Erythroblast (primary cell): Measurements from ENCODE around the gene SPSB3.
"Not testable (repeated sequence)": the region's sequence is repeated elsewhere in the genome, so short reads cannot be mapped to it uniquely, and the experiment has no call there.

Source experiments
- DNase-seq, 2 experiments: peaks; one replicate each; lab custom pipeline; 2025; lab: John Stamatoyannopoulos, UW
- GATA1 ChIP-seq: IDR thresholded peaks from 2 replicates; pipeline ENCODE4 v1.6.1; 2011; ENCODE audit warnings: low read depth, mild to moderate bottlenecking, control low read depth, low read length, moderate library complexity
- POLR2A ChIP-seq: IDR thresholded peaks from 2 replicates; pipeline ENCODE4 v1.6.1; 2011; ENCODE audit warnings: mild to moderate bottlenecking, low read length

Gene SPSB3

DNA sequence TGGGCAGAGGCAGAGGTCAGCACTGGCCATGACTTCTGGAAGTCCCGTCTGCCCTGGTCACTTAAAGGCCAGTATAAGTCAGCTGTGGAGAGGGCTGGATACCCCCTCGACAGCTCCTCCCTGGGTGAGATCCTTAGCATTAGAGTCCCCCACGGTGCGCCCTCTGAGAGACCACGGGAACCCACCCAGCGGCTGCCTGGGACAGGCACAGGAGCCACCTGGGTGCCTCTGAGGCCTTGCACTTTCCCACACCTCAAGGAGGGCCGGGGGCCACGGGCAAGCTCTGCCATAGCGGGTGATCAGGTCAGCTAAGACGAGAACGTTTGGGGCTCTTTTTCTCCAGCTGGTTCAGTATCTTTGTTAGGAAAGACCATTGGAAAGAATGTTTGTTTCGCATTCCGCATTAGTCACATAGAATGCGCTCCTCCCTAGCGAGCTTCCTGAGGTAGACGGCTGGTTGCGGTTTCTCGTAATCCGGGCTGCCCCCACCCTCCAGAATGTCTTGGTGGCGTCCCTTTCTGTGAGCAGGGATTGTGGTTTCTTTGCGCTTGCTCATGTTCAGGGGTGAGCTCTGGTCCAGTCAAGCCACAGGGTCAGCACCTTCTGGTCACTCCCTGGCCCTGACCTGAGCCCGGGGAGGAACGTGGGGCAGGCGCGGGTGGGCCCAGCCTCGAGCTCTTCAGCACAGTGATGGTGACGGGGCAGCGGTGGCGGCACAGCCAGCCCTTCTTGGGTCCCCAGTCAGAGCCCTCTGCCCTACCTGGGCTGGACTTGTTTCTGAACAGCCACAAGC lies 36.3 kb downstream of the SPSB3 start:
- TF ChIP-seq GATA1 (no peak), POLR2A (no peak)
- no peak for DNase-seq

DNA sequence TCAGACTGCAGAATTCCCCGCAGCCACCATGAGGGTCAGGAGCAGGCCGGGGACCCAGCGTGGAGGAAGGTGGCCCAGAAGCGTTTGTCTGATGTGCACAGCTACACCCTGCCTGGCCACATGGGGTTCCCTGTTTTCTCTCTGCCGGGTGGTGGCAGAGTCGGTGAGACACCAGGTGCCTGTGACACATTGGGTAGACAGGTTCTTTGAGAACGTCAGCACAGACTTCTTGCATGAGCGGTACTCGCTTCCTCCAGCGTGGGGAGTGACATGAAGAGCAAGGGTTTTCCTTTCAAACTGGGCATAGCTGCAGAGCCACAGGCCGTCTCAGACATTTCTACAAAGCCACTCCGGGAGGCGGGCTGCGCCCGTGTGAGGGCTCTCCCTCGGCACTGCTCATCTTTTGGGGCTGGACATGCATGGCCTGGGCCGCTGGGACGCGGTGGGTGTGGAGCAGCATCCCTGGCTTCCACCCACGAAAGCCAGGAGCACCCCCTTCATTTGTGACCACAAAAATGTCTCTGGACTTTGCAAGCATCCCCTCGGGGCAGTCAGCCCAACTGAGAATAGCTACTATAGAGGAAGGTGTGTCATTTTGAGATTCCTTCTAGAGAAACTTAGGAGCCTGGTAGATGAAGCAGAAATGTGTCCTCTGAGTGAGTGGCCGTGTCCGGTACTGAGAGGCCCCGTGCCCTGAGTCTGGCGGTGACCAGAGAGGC lies 37.0 kb downstream of the SPSB3 start:
- DNase-seq = no peak
- no peak for TF ChIP-seq GATA1
- TF ChIP-seq POLR2A = no peak

DNA sequence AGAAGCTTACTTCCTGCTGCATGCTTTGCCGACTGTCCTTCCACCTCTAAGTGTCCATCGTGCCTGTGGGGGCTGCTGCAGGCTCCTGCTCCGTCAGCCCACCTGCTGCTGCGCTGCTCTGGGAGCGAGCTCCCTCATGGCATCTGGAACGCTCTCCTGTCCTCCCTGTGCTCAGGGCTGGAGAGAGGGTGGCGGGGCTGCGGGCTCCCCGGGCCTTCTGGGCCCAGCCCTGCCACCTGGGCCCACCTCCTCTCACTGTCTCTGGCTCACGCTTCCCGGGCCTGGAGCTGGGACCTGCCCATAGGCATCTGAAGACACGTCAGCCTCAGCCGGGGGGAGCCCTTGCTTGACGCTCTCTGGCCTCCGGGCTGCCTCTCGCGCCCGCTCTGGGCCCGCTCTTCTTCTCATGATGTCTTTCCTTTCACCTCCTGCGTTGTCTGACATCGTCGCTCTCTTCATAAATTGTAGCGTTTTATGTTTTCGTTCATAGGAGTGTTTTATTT lies 38.0 kb downstream of the SPSB3 start:
- DNase-seq = no peak
- TF ChIP-seq POLR2A (no peak), GATA1 (no peak)

DNA sequence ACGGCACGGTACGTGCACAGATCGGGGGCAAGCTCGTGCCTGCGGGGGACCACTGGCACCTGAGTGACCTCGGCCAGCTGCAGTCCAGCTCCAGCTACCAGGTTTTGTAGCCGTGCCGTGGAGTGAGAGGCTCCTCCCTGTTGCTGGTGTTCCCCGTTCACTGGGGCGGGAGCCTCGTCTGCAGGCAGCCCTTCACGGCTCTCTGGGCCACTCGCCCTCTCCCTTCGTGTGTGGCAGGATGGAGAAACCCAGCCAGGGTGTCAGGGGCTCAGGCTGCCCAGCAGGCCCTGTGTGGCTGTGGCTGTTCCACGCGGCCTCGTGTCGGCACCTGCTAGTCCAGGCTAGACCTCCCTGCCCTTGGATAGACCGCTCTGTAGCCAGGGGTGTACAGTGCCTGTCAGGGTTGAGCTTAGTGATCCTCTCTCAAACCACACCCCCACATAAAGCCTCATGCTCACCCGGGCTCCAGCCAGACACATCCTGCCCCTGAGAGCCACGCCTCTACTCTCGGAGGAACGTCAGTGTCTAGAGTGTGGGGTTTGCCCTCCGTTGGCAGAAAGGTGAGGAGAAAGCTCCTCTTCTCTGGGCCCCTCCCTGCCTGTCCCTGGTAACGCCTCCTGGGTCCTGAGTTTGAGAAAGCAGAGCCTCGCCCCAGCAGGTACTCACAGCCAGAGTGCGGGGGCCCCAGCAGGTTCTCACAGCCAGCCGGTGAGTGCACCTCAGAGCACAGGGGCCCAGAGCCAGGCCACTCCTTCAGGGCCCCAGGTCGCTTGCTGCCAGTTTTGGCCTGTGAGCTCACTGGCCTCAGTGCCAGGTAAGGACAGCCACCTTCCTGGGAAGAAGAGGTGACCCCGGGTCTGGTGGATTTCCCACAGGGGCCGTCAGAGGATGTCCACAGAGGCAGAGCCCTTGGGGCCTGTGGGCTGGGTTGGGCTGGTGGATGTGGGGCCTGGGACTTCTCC lies 38.7 kb downstream of the SPSB3 start:
- TF ChIP-seq POLR2A = no peak
- no peak for TF ChIP-seq GATA1

DNA sequence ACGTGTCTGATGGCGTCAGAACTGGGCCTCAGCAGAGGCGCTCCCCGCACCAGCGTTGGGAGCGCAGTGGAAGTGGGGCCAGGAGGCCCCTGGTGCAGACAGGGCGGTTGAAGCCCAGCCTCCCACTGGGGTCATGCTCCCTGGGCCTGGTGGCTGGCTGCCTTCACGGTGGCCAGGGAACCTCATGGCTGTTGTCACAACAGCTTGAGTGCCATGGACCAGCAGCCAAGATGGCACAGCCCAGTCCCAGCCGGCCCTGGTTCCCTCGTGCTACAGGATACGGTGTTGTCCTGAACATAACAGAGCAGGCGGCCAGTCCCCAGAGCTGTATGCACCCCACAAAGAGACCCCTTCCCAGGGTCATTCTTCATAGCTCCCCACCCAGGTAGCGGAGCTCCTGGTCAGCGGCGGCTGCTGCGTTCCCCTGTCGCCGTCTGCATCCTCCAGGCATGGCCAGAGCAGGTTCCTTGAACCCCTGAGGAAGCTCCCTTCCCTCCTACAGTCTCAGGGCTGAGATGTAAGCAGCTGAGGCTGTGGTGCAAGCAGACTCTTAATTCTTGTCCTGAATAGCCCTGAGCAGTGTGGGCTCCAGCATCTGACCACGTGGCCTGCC lies 40.7 kb downstream of the SPSB3 start:
- no peak for DNase-seq

More for the DNA sequence above, 38.7 kb downstream of the SPSB3 start:
- no peak for DNase-seq

DNA sequence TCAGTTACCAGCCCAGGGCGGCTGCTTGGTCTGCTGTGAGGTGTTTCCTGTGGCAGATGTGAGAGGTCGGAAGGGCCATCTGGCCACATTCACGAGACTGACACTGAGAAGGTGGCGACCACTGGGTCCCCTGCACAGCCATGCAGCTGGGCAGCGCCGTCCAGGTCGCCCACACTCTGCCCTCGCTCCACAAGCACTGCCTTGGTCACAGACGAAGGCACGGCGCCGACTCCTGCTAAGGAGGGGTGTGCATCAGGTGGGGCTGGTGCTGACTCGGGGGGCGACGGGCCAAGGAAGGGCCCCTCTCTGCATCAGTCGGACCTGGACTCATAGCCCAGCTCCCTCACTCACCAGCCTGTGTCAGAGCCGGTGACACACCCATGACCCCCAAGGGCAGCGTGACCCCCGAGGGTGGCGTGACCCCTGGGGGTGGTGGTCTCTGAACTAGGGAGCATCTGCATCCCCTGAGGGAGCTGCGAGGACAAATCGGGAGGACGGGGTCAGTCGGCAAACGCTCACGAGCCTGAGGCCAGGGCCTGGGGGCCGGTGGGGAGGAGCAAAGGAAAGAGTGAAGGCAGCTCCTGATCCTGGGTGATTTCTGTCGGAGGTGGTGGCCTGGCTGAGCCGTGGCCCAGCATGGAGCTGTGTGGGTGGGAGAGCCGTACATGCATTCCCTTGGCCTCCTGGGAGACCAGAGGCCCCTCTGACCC lies 41.4 kb downstream of the SPSB3 start:
- TF ChIP-seq GATA1 (no peak), POLR2A (no peak)
- no peak for DNase-seq

More for the DNA sequence above, 40.7 kb downstream of the SPSB3 start:
- no peak for TF ChIP-seq POLR2A
- no peak for TF ChIP-seq GATA1

DNA sequence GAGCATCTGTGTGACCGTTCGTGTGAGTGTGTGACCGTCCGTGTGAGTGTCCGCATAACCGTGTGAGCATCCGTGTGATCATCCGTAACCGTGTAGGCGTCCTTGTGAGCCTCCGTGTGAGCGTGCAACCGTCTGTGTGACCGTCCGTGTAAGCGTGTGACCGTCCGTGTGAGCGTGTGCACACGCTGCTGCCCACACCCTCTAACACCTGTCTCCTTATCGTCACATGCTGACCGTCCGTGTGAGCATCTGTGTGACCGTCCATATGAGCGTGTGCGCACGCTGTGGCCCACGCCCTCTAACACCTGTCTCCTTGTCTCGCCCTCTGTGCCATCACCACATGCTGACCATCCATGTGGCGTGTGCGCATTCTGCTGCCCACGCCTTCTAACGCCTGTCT lies 42.1 kb downstream of the SPSB3 start:
- TF ChIP-seq POLR2A (no peak), GATA1 (no peak)
- no peak for DNase-seq

DNA sequence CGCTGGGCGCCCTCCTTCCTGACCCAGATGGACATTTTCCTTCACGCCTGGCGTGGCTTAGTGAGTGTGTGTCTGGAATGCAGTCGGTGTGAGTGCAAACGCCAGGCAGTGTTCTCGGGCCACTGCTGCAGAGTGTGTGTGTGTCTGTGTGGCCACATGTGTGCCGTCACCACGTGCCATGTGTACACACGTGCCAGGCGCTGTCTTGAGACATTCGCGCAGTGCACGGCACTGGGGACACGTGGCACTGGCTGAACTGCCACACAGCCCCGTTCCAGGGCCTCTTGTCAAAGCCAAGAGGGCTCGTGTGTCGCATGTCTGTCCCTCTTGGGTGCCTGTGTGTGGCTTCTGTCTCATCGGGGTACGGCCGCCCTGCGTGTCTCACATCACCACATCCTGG lies 47.6 kb downstream of the SPSB3 start:
- DNase-seq = no peak
- TF ChIP-seq POLR2A = no peak
- TF ChIP-seq GATA1 = no peak

DNA sequence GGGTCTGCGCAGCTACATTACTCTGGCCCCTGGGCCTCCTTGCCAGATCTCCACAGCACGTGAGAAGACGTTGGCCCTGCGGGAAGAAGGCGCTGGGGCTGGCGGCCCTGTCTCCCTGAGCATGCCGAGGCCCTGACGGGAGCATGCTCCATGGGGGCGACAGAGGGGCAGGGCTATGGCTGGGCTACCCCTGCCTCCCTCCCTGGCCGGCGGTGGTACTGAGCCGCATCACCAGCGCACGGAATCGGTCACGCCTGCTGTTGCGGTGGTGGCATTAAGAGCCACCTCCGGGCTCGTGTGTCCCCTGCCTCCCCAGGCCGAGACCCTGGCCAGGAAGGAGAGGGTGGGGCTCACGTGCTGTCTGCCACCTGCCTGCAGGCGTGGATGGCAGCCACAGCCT lies 48.2 kb downstream of the SPSB3 start:
- TF ChIP-seq GATA1 (no peak), POLR2A (no peak)
- DNase-seq = no peak

DNA sequence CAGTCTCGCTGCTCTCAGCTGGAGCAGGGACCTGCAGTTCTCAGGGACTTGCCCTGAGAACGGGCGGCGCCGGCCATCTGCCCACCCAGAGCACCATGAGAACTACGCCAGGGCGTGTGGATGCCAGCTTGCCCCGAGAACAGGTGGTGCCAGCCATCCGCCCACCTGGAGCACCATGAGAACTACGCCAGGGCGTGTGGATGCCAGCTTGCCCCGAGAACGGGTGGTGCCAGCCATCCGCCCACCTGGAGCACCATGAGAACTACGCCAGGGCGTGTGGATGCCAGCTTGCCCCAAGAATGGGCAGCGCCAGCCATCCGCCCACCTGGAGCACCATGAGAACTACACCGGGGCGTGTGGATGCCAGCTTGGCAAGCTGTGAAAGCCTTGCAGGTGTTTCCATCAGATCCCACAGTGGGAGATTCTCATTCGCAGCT lies 49.8 kb downstream of the SPSB3 start:
- not testable (repeated sequence) for DNase-seq

DNA sequence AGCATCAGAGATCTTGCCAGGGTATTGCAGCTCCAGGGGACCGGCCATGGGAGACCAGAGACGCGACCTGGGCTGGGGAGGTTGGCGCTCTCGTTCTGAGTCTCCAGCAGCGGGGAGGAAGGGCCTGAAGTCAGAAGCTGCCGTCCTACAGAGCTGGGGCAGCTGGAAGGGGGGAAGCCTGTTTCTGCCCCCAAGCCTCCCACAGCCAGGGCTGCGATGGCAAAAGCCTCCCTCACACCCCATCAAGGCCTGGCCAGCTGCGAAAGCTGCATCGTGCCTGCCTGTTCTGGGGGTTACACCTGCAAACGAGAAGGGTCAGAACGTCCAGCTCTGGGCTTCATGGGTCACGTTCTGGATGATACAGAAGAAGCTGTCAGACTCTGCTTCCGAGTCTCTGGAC lies 50.3 kb downstream of the SPSB3 start:
- no peak for DNase-seq
- TF ChIP-seq GATA1 (no peak), POLR2A (no peak)

DNA sequence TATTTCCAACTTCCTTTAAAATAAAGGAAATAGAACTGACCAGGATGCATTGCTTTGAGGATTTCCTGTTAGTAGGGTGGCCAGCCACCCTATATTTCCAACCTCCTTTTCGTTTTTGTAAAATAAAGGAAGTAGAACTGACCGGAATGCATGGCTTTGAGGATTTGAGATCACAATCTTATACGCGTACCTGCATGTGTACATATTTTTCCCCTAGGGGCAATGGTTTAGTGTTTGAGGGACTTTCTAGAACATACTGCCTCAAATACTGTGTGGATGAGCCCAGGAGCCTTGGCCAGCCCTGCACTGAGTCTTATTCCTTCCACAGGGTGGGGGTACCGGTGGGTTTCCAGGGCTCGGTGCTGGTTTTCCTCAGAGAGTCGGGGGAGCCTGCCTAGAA lies 50.8 kb downstream of the SPSB3 start:
- TF ChIP-seq POLR2A (no peak), GATA1 (no peak)
- no peak for DNase-seq

DNA sequence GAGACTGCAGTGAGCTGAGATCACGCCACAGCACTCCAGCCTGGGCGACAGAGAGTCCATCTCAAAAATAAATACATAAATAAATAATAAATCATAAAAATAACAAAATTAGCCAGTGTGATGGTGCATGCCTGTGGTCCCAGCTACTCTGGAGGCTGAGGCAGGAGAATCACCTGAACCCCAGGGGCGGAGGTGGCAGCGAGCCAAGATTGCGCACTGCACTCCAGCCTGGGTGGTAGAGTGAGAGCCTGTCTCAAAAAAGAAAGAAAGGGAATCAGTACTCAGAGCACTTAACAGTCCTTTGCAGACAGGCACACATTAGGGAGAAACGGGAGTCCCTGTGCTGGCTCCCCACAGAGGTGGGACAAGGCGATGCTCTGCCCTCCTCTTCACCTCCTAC lies 51.3 kb downstream of the SPSB3 start:
- DNase-seq = no peak
- TF ChIP-seq POLR2A (no peak), GATA1 (no peak)

DNA sequence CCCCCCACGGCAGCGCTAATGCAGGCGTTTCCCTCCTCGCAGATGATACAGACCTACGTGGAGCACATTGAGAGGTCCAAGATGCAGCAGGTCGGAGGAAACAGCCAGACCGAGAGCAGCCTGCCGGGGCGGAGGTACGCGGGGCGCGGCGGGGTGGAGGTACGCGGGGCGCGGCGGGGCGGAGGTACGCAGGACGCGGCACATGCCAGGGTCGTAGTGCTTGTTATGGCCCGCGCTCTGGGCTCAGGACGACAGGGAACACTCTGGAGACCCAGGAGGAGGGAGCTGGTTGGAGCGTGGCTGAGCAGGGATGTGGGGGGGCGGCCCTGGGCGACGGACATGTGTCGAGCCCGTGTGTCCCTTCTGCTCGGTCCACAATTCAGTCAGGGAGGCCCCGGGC lies 52.9 kb downstream of the SPSB3 start:
- no peak for DNase-seq
- no peak for TF ChIP-seq POLR2A
